HK-2 (cell line): ENCODE data around the gene TMEM186.
"Not testable (repeated sequence)": the region's sequence is repeated elsewhere in the genome, so short reads cannot be mapped to it uniquely, and the experiment has no call there.

Experiments used
- DNase-seq: peaks from one replicate; pipeline ENCODE4 v3.0.0-alpha.2; 2018; ENCODE audit not compliant: unreplicated experiment

TMEM186 gene

DNA sequence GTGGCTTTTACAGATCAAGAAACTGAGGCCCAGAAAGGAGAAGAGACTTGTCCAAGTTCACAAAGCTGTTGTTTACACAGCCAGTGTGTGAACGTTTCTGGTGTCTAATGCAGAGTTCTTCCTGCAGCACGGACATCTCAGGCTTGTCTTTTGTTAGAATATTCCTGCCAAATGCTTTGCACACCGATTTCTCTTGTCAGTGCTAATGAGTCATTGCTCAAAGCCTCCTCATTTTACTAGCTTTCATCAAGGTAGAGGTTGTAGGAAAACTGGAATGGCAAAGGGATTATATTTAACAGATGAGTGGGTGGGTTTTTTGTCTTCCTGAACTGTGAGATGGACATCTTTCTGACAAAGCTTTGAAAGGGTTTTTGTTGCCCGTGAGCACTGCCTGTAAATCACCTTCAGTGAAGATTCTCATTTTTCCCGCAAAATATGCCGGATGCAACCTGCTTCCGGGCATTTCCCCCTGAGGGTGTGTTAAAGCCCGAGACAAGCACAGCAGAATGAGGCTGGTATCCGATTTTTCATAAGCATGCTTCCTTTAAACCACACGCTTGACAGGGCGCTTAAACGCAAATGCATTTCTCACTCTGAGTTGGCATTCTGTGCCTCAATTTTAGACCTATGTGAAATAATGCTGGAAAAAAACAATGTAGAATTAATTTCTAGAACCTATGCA, 14.9 kb upstream of the TMEM186 start:
- no peak for DNase-seq

DNA sequence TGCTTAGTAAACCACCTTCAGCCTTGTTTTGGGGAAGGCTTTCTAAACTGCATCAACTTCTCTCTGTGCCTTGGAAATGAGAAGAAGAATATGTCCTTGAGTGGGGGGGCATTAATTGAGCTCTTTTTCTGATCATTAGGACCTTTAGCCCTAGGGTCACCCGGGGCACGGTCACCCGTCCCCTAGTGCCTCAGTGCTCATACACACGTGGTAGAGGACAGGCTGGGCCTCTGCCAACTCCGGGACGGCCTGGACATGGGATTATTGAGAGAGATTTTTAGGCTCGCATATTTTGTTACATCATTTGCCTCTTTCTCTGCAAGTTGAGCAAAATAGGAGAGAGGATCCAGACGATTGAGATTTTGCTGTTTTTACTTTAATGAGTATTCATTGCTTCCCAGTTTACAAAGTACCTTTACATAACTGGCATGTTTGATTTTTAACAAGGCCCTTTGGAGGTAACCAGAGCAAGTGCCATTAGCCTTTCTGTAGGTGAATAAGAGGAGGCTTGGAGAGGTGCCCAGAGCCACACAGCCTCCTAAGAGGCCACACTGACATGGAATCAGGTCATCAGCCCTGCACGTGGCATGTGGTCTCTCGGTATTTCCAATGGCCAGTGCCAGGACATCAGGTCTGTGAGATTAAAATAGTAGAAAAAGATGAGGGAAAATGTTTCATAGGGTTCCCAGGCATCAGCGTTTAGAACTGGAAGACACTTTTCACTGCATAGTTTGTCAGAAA, 11.3 kb upstream of the TMEM186 start:
- no peak for DNase-seq

DNA sequence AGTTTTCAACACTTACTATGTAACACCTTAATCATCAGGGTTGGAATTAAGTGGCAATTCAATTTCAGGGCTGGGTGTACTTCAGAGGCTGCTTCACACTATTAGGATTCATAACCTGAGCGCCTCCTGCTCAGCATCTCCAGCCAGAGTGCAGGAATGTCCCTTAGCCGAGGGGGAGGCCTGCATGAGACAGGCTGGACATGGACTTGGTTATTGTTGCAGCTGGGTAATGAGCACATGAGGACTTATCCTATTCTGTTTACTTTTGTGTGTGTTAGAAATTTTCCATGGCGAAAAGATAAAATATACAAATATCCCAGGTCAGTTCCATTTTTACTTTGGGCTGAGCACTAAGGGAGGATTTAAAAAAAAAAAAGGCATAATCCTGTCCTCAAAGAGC, 10.6 kb upstream of the TMEM186 start:
- no peak for DNase-seq

DNA sequence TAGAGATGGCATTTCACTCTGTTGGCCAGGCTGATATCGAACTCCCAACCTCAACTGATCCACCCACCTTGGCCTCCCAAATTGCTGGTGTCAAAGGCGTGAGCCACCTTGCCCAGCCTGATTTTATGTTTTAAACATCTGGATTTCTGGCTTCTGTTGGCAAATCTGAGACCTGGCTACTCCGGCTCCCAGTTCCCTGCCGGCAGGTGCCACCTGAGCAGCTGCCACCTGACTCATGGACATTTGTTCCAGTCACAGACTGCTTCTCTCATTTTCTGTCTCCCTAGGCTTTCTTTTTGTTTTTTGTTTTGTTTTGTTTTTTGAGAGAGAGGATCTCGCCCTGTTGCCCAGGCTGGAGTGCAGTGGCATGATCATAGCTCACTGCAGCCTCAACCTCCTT, 9.8 kb upstream of the TMEM186 start:
- DNase-seq: no peak

DNA sequence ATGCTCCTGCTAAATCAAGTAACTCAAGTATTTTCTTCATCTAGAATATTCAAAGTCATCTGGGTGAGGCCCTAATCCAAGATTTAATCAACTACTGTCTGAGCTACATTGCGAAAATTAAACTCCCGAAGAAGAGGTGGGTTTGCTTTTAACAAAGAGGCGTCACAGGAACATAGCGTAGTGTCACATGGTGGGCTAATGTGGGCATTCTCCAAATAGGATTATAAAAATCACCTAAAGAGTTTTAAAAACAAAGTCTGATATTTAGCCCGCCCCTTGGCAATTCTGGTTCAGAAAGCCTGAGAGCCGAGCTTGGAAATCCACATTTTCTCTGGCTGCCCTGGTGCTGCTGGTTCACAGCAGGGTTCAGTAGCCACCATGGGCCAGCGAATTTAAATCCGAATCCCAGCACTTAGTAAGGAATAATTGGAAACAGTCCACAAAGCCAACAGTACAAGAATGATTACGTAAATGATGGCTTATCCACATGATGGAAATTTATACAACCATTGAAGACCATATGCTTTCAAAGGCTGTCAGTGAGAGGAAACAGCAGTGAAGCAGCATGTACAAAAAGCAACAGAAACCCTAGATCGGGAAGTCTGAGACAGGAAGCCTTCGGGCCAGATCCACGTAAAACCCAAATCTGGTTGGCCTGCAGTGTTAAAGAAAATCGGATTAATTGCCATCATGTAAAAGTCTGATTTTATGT, 9.0 kb upstream of the TMEM186 start:
- no peak for DNase-seq

DNA sequence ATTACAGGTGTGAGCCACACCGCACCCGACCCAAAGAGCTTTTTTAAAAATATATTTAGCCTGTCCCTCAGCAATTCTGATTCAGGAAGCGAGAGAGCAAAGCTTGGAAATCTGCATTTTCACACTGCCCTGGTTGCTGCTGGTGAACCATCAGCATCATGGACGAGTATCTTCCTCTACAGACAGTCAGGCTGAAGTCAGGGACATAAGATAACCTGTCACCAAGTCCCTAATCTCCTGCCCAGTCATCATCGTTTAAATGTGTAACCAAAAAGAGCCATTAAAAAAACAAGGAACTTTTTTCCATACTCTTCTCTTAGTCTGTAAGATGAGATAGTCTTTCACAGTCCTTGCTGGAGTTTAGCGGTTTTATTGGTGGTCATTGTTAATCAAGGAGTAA, 6.9 kb upstream of the TMEM186 start:
- DNase-seq: no peak

DNA sequence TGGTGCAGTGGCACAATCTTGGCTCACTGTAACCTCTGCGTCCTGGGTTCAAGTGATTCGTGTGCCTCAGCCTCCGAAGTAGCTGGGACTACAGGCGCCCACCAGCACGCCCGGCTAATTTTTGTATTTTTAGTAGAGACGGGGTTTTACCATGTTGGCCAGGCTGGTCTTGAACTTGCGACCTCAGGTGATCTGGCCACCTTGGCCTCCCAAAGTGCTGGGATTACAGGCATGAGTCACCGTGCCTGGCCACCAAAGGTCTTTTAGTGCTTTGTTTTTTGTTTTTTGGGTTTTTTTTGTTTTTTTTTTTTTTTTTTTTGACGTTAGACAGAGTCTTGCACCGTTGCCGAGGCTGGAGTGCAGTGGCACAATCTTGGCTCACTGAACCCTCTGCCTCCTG, 6.3 kb upstream of the TMEM186 start:
- DNase-seq: not testable (repeated sequence)

DNA sequence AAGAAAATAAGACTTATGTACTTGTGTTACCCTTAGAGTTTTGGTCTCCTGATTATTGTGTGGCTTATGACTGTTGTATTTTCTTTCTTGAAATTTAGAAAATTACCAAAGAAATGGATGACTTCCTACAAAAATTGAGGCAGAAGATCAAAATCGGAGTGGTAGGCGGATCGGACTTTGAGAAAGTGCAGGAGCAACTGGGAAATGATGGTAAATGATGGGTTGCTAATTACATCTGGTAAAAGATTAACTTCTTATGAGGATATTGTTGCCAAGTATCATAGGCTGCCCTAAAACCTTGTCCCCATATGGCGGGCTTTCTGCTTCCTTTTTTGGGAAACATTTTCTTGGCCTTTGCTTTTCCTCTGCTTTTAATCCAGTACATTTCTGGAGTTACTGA, 4.3 kb upstream of the TMEM186 start:
- no peak for DNase-seq

DNA sequence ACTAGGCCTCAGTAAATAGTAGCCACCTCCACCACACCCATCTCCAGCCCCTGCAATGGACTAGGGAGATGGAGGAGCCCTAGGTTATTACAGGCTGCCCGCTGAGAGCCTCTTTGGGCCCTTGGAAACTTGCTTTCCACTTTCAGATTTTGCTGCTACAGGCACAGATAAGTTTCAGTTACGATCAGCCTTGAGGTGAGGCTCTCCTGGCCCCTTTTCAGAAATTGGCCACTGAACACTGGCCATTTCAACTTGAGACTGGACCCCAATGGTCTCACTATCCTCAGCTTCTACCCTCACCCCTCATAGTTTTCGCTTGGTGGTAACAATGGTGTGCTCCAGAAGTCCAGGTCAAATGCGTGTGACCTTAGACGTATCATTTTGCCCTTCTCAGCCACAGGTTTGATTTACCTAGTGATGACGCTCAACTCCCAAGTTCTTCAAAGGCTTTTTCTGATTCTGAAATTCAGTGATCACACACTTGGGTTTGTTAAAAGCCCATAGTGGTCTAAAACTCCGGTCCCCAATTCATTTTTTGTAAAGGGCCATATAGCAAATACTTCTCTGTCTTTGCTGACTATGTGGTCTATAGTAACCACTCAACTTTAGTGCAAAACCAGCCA, 1.2 kb upstream of the TMEM186 start:
- no peak for DNase-seq

DNA sequence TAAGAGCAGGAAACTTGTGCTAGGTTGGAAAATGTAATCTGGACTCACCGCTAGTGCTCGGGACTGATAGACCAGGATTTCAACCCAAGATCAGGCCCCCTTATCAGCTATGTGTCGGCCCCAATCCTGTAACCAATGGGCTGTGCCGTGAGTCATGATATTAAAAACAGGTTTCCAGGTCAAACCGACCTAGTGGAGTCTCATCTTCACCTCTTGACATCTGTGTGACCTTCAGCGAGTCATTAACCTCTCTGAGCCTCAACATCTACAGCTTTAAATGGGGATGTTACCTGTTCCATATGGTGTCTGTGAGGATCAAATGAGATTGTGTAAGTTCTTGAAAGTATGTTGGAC, 712 bp upstream of the TMEM186 start:
- peak; percentile 28 for DNase-seq

DNA sequence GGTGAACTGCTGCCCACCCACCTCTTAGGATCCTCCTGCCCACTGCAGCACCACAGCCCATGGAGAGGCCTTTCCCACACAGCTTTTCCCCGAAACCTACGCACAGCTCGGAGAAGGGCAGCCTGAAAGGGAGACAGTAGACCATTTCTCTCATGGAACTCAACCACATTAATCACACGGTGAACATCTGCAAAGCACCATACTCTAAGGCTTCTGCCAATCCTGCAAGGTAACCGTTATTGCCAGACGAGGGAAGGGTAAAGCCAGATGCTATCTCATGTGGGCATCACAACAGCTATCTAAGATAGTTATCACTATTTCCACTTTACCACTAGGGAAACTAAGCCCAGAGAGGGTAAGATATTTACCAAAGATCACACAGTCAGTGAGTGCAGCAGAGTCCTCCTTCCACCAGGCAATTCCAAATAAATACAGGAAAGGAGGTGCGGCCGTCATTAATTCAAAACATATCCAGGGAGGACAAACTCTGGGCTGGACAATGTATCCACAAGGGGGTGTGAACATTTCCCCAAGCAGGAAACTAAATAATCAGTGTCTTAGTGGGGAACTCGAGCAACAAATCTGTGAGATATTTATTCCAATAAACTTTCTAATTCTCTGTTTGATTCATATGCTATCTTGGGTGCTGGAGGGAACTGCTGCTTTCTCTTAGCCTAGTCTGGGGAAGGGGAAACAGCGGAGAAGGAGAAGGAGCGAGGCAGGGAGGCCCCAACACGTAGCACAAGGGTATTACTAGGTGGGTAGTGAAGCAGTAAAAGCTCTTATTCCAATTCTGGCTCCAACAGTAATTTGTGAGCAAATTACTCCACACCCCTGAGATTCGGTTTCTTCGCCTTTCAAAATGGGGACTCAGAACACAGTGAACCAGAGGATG, 723 bp downstream of the TMEM186 start:
- no peak for DNase-seq

DNA sequence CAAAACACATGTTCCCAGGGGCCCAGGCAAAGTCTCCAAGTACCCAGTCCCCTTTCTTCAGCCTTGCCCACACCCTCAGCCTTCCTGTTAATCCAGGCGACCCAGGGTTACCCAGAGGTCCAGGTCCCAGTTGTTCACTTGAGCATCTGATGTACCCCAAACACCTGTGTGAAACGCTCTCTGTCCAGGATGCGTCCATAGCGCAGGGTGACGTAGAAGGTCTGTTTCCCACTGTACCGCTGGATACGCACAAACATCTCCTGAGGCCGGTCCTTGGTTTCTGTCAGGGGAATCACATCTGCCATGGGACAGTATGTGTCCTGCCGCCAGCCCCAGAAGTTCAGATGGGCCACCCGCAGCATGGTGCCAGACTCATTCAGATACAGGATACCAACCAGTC, 1.6 kb downstream of the TMEM186 start:
- no peak for DNase-seq

DNA sequence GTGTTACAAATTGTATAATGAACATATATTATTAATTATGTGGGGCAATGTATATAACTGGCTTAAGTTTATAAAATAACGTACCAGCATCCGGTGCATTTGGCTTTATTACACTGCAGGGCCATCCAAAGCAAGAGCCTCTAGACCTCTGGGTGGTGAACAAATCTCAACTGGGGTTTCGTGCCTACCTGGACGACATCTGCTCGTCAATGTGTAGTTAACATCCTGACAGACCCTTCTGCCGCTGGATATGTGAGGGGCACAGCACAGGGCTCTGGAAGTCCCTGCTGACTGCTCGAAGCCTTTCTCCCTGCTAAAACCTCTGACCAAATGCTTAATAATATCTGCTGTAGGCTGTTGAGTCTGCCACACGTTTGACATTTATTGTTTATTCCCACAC, 2.3 kb downstream of the TMEM186 start:
- DNase-seq: no peak

DNA sequence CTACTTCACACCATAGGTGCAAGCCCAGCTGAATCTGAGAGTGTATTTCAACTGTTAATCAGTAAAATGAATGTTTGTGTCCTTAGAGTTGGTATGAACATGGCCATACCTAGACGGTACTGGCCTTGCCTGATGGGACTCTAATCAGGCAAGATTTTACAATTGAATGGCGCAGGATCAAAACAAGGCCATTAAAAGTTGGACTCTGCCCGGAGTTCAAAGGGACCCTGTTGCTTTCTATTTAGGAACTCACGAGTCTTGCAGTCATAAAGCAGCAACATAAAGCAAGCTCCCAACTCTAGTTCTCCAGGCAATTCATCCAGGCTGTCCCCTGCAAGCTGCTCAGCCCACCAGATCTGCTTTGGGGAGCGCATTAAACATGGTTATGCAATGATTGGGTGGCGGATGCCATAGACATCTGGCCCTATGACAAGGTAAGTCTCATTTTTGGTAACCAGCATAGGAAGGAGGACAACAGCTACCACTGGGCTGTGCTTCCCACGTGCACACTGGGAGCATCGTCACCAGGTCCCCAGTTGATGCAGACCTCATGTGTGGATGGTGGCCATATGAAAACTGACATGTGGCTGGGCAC, 8.8 kb downstream of the TMEM186 start:
- no peak for DNase-seq

DNA sequence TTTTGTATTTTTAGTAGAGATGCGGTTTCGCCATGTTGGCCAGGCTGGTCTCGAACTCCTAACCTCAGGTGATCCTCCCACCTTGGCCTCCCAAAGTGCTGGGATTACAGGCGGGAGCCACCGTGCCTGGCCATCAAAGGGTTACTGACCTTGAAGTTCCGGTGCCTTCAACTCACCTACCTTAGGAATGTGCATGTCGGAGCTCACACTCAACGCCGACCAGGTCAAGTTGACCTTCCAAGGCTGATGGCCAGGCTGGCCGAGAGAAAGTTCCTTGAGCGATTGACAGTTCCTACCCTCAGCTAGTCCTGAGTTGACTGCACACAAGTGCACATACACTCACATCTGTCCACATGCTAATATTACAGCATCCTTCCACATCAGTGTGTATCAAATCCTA, 11.1 kb downstream of the TMEM186 start:
- not testable (repeated sequence) for DNase-seq

DNA sequence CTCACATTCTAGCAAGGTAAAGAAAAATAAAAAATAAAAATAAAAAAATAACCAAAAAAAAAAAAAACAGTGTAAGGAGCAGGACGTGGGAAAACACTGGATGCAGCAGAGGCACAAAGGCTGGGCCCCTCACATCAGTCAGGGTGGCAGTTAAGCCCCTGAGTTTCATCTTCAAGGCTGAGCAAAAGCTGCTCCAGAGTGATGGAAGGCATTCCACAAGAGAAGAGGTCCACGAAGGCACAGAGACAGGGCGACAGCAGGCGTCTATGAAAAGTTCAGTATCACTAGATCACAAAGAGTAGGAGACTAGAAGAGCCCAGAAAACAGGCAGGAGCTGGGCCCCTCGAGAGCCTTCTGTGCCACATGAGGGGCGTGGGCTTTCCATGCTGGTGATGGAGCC, 12.0 kb downstream of the TMEM186 start:
- no peak for DNase-seq

DNA sequence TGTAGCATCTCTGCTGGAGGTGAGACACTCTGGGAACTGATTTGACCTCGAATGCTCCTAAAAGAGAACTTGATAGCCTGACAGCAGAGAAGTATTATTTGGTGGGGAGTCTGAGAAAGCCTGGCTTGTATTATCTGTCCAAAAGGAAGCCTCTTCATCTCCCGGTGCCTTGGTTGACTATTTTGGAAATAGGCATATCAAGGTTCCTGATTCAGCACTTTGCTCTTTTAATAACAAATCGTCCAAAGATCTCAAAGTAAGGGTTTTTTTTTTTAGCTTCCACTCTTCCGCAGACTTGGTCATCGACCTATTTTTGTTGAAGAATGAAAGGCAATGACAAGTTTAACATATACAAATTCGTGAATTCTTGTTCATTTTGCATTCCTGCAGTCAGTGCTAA, 14.8 kb downstream of the TMEM186 start:
- no peak for DNase-seq

DNA sequence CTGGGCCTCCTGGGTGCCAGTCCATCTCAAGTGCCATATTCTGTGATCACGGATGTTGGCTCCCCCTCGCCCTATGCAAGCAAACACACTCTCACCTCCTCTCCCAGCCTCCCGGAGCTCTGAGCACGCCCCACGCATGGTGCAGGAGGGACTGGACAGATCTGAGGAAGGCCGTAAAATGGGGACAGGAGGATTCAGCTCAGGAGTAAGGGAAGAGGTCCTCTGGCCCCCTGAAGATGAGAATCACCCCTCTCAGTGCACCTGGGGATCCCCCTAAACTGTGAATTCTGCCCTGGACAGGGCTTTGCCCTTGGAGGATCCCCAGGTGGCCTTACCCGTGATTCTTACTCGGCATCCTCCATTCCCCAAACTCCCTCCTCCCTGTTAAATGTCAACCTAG, 15.6 kb downstream of the TMEM186 start:
- DNase-seq: no peak

DNA sequence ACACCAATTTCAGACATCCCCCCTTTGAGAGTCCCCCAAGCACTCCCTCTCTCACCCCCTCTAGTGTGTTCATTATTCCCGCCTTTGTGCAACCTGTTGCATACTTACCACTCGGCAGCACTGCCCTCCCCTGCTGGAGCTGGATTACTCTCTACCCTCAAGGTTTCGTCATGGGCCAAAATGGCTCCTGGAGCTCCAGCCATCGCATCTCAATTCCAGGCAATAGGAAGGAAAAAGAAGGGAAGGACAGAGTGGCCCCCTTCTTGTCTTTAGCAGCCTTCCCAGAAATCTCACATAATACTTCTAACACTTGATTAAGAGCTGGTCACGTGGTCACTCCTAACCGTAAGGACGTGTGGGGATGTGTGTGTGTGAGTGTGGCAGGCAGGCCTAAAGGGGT, 20.2 kb downstream of the TMEM186 start:
- no peak for DNase-seq

DNA sequence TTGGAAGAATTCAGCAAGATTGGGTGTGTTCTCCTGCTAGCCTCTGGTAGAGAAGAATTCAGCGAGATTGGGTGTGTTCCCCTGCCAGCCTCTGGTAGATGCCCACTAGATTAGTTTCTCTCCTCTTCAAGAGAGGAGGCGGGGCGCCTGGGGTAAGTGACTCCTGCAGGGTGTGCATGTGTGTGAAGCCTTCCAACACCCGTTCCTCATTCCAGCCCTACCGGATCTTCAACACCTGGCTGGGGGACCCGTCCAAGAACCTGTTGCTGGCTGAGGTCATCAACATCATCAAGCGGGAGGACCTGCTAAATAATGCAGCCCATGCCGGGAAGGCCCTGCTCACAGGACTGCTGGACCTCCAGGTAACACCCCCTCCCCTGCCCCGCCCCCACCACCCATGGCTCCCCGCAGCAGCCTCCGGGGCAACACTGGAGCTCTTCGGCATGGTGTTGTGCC, 21.3 kb downstream of the TMEM186 start:
- no peak for DNase-seq

DNA sequence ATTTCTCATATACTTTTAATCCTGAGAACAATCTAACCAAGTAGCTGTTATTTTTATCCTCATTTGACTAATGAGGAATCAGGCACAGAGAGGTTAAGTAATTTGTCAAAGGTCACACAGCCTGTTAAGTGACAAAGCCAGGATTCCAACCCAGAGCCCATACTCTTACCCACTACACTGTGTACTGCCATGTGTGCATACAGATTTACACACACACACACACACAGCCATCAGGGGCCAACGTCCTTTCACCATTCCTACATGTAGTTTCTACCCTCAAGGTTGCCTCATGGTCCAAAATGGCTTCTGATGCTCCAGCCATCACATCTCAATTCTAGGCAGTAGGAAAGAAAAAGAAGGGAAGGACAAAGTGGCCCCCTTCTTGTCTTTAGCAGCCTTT, 22.1 kb downstream of the TMEM186 start:
- DNase-seq: no peak
